NCI-H1694 treated with DMSO at 0.1 percent for 48 hours (cell line): Measurements from ENCODE around the gene MXRA5.
"Not testable (repeated sequence)": the region's sequence is repeated elsewhere in the genome, so short reads cannot be mapped to it uniquely, and the experiment has no call there.

Experiments used
- DNase-seq: peaks from one replicate; lab custom pipeline; 2025; lab: John Stamatoyannopoulos, UW

MXRA5 gene

GRCh38 chrX:3346501-3347259 is at the start of gene MXRA5:
Gene MXRA5 (minus strand): TSS chrX:3346652. CDS start chrX:3343833, 2,819 bp downstream.
- peak; percentile 16 for DNase-seq

- DNase-seq: no peak
Measured at GRCh38 chrX:3393581-3394111, 47.2 kb upstream of the MXRA5 start.

- no peak for DNase-seq
Measured at GRCh38 chrX:3393178-3393577, 46.7 kb upstream of the MXRA5 start.

- no peak for DNase-seq
Measured at GRCh38 chrX:3388457-3388856, 42.0 kb upstream of the MXRA5 start.

- DNase-seq: no peak
Measured at GRCh38 chrX:3384327-3384726, 37.9 kb upstream of the MXRA5 start.

- no peak for DNase-seq
Measured at GRCh38 chrX:3380603-3381002, 34.2 kb upstream of the MXRA5 start.

GRCh38 chrX:3379111-3379510 is 32.7 kb upstream of the MXRA5 start:
- no peak for DNase-seq

GRCh38 chrX:3378156-3378555 is 31.7 kb upstream of the MXRA5 start:
- no peak for DNase-seq

- DNase-seq: no peak
Measured at GRCh38 chrX:3377560-3377959, 31.1 kb upstream of the MXRA5 start.

GRCh38 chrX:3375878-3376508 is 29.5 kb upstream of the MXRA5 start:
- DNase-seq: not testable (repeated sequence)

GRCh38 chrX:3374108-3374800 is 27.8 kb upstream of the MXRA5 start:
- no peak for DNase-seq

- no peak for DNase-seq
Measured at GRCh38 chrX:3371163-3371562, 24.7 kb upstream of the MXRA5 start.

- DNase-seq: no peak
Measured at GRCh38 chrX:3370656-3371055, 24.2 kb upstream of the MXRA5 start.

GRCh38 chrX:3362956-3363355 is 16.5 kb upstream of the MXRA5 start:
- DNase-seq: no peak

- no peak for DNase-seq
Measured at GRCh38 chrX:3360881-3361280, 14.4 kb upstream of the MXRA5 start.

GRCh38 chrX:3352741-3353140 is 6.3 kb upstream of the MXRA5 start:
- DNase-seq: not testable (repeated sequence)

GRCh38 chrX:3351276-3351675 is 4.8 kb upstream of the MXRA5 start:
- DNase-seq: no peak

- no peak for DNase-seq
Measured at GRCh38 chrX:3348191-3348590, 1.7 kb upstream of the MXRA5 start.

- peak; percentile 18 for DNase-seq
Measured at GRCh38 chrX:3345281-3346191, 916 bp downstream of the MXRA5 start.

GRCh38 chrX:3343569-3343968 is 2.9 kb downstream of the MXRA5 start:
- DNase-seq: not testable (repeated sequence)

- no peak for DNase-seq
Measured at GRCh38 chrX:3340016-3340415, 6.4 kb downstream of the MXRA5 start.

GRCh38 chrX:3326681-3327080 is 19.8 kb downstream of the MXRA5 start:
- no peak for DNase-seq
